OCI-LY1 (cell line): ENCODE measurements around the gene PDLIM5.

ENCODE experiments used
- H2AFZ ChIP-seq: fragments of 200-600 bp; sonication (generic), shearing (Covaris generic); 2 replicates; pipeline ENCODE4 v1.6.0; 2014; ENCODE audit warnings: antibody characterized with exemption, mild to moderate bottlenecking, low read length
- H3F3A ChIP-seq: fragments of 200-600 bp; sonication (generic), shearing (Covaris generic); 2 replicates; pipeline ENCODE4 v1.6.0; 2014; ENCODE audit warnings: mild to moderate bottlenecking, antibody characterized with exemption, low read length, moderate library complexity; ENCODE audit not compliant: insufficient read depth
- H3K27ac ChIP-seq: fragments of 200-600 bp; sonication (generic); 2 replicates; pipeline ENCODE4 v1.5.1; 2014; ENCODE audit warnings: low read length, mixed run types, mild to moderate bottlenecking, low read depth; ENCODE audit not compliant: poor library complexity, severe bottlenecking
- H3K27me3 ChIP-seq: fragments of 200-600 bp; sonication (generic); 2 replicates; pipeline ENCODE4 v1.6.0; 2014; ENCODE audit warnings: antibody characterized with exemption, mild to moderate bottlenecking, low read length, moderate library complexity; ENCODE audit not compliant: insufficient read depth
- H3K36me3 ChIP-seq: fragments of 200-600 bp; sonication (generic); 2 replicates; pipeline ENCODE4 v1.6.1; 2014; ENCODE audit warnings: mild to moderate bottlenecking, antibody characterized with exemption, low read length, moderate library complexity, mixed read lengths; ENCODE audit not compliant: insufficient read depth
- H3K4me1 ChIP-seq: fragments of 200-600 bp; sonication (generic); 2 replicates; pipeline ENCODE4 v1.5.1; 2014; ENCODE audit warnings: mild to moderate bottlenecking, low read length, moderate library complexity; ENCODE audit not compliant: insufficient read depth, severe bottlenecking
- H3K4me2 ChIP-seq: fragments of 200-600 bp; sonication (generic), shearing (Covaris generic); 2 replicates; pipeline ENCODE4 v1.6.1; 2014; ENCODE audit warnings: low read length
- H3K4me3 ChIP-seq: fragments of 200-600 bp; sonication (generic); 2 replicates; pipeline ENCODE4 v1.5.1; 2014; ENCODE audit warnings: low read length, low read depth, mild to moderate bottlenecking, mixed read lengths; ENCODE audit not compliant: poor library complexity, severe bottlenecking
- H3K79me2 ChIP-seq: fragments of 200-600 bp; shearing (Covaris generic); 2 replicates; pipeline ENCODE4 v1.6.1; 2016; ENCODE audit warnings: mixed run types, low read length, mixed read lengths; ENCODE audit not compliant: insufficient read depth
- H3K9ac ChIP-seq: fragments of 200-600 bp; sonication (generic), shearing (Covaris generic); 2 replicates; pipeline ENCODE4 v1.6.1; 2014; ENCODE audit warnings: mild to moderate bottlenecking, low read length, mixed read lengths
- H3K9me2 ChIP-seq: fragments of 200-600 bp; sonication (generic), shearing (Covaris generic); 2 replicates; pipeline ENCODE4 v1.6.1; 2014; ENCODE audit warnings: low read depth, mild to moderate bottlenecking, low read length, mixed read lengths
- H3K9me3 ChIP-seq: fragments of 200-600 bp; shearing (Covaris generic); 2 replicates; pipeline ENCODE4 v1.6.1; 2014; ENCODE audit warnings: low read length, mixed read lengths
- H4K20me1 ChIP-seq: fragments of 200-600 bp; sonication (generic), shearing (Covaris generic); 2 replicates; pipeline ENCODE4 v1.6.0; 2016; ENCODE audit warnings: mild to moderate bottlenecking, low read length; ENCODE audit not compliant: insufficient read depth
- EZH2 ChIP-seq: fragments of 200-600 bp; sonication (generic), shearing (Covaris generic); IDR thresholded peaks from 2 replicates; pipeline ENCODE4 v1.8.0; 2017; ENCODE audit warnings: borderline replicate concordance, mixed run types, mild to moderate bottlenecking, antibody characterized with exemption, low read length, moderate library complexity, mixed read lengths
- TF ChIP-seq, protein P1 (sequence below): fragments of 200-600 bp; sonication (generic), shearing (Covaris generic); IDR thresholded peaks from 2 replicates; pipeline ENCODE4 v1.5.1; 2017; ENCODE audit warnings: mild to moderate bottlenecking, antibody characterized with exemption, low read length, moderate library complexity, mixed read lengths

Gene PDLIM5

GRCh38 chr4:94441838-94442237 lies 9.9 kb upstream of the PDLIM5 start:
- H3F3A ChIP-seq: no peaks in the 10 kb centered on the region
- H3K27ac ChIP-seq: no peak overlapping the region
- no peaks in the 10 kb centered on the region for H3K27me3 ChIP-seq
- H3K4me2 ChIP-seq: no peak overlapping the region
- H4K20me1 ChIP-seq: no peaks in the 10 kb centered on the region
- no peaks in the 10 kb centered on the region for H3K9me3 ChIP-seq
- H3K4me1 ChIP-seq: no peaks in the 10 kb centered on the region
- TF ChIP-seq EZH2: no peak
- TF ChIP-seq, protein P1, sequence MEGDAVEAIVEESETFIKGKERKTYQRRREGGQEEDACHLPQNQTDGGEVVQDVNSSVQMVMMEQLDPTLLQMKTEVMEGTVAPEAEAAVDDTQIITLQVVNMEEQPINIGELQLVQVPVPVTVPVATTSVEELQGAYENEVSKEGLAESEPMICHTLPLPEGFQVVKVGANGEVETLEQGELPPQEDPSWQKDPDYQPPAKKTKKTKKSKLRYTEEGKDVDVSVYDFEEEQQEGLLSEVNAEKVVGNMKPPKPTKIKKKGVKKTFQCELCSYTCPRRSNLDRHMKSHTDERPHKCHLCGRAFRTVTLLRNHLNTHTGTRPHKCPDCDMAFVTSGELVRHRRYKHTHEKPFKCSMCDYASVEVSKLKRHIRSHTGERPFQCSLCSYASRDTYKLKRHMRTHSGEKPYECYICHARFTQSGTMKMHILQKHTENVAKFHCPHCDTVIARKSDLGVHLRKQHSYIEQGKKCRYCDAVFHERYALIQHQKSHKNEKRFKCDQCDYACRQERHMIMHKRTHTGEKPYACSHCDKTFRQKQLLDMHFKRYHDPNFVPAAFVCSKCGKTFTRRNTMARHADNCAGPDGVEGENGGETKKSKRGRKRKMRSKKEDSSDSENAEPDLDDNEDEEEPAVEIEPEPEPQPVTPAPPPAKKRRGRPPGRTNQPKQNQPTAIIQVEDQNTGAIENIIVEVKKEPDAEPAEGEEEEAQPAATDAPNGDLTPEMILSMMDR: no peak
- no peaks in the 10 kb centered on the region for H3K9me2 ChIP-seq
- H3K79me2 ChIP-seq: no peaks in the 10 kb centered on the region
- H3K9ac ChIP-seq: no peak overlapping the region
- H3K36me3 ChIP-seq: no peaks in the 10 kb centered on the region
- H3K4me3 ChIP-seq: no peak overlapping the region
- no peak overlapping the region for H2AFZ ChIP-seq

- H3K4me3 ChIP-seq: no peak overlapping the region
- H3K36me3 ChIP-seq: no peaks in the 10 kb centered on the region
- no peaks in the 10 kb centered on the region for H3K27me3 ChIP-seq
- no peaks in the 10 kb centered on the region for H3K4me1 ChIP-seq
- no peaks in the 10 kb centered on the region for H4K20me1 ChIP-seq
- H3K9ac ChIP-seq: no peak overlapping the region
- no peaks in the 10 kb centered on the region for H3K9me3 ChIP-seq
- no peak overlapping the region for H2AFZ ChIP-seq
- no peaks in the 10 kb centered on the region for H3F3A ChIP-seq
- no peaks in the 10 kb centered on the region for H3K79me2 ChIP-seq
- H3K4me2 ChIP-seq: no peak overlapping the region
- no peaks in the 10 kb centered on the region for H3K9me2 ChIP-seq
- TF ChIP-seq, protein P1: no peak
- no peak for TF ChIP-seq EZH2
- no peak overlapping the region for H3K27ac ChIP-seq
These were observed 9.5 kb upstream of the PDLIM5 start for GRCh38 chr4:94442251-94442650.

GRCh38 chr4:94446386-94446785 lies 5.4 kb upstream of the PDLIM5 start:
- H3K27me3 ChIP-seq: no peaks in the 10 kb centered on the region
- no peak overlapping the region for H3K9ac ChIP-seq
- H3K27ac ChIP-seq: no peak overlapping the region
- no peak overlapping the region for H2AFZ ChIP-seq
- peaks cover 6% of the 10 kb centered on the region for H3K4me1 ChIP-seq
- no peaks in the 10 kb centered on the region for H4K20me1 ChIP-seq
- no peak for TF ChIP-seq EZH2
- TF ChIP-seq, protein P1: no peak
- H3K4me2 ChIP-seq: no peak overlapping the region
- no peaks in the 10 kb centered on the region for H3K79me2 ChIP-seq
- H3K4me3 ChIP-seq: no peak overlapping the region
- no peaks in the 10 kb centered on the region for H3K9me2 ChIP-seq
- no peaks in the 10 kb centered on the region for H3K9me3 ChIP-seq
- no peaks in the 10 kb centered on the region for H3F3A ChIP-seq
- H3K36me3 ChIP-seq: no peaks in the 10 kb centered on the region
